Measurements from ENCODE around the gene MCEMP1. TPM values are rescaled to one million over a fixed set of nuclear protein-coding genes. Genes with fewer than 3 reads are reported as not detected.

The MCEMP1 gene
- total RNA-seq, 1 experiment from 2014 or later: not detected

GRCh38 chr19:7720351-7720750, 43.5 kb downstream of the MCEMP1 start:
- no peak for DNase-seq (ENCODE audit: low read depth)

GRCh38 chr19:7722231-7722651, 45.4 kb downstream of the MCEMP1 start:
- no peak for DNase-seq (ENCODE audit: low read depth)

- no peak for DNase-seq (ENCODE audit: low read depth)
Observed at GRCh38 chr19:7725791-7726190, 48.9 kb downstream of the MCEMP1 start.

DNA sequence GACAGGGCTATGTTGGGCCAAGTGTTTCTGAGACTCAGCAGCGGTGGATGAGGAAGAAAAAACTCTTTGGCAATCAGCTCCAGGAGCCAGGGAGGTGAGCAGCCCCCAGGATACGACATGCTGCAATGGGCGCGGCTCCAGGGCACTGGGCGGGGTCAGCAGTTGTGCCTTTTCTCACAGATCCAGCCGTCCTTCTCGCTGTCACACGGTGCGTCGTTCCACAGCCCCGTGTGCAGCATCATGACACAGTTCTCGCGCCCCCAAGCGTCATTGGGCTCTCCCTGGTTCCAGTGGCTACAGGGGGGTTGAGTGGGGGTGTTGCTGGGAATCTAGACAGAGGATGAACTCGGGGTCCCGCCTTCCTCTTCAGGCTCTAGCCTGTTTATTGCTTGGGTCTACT, 52.3 kb downstream of the MCEMP1 start:
- DNase-seq (ENCODE audit: low read depth): no peak

Other genes starting within 250 kb of the MCEMP1 start
- not detected in 2 replicates for gene PEX11G, start 188.1 kb upstream of the MCEMP1 start, total RNA-seq (2014; rRNA removed; shearing (Covaris generic))
- 25.2 and 29.8 TPM in 2 replicates for gene ZNF358, start 161.0 kb upstream of the MCEMP1 start, total RNA-seq (2014; rRNA removed; shearing (Covaris generic))
- gene MCOLN1, start 154.5 kb upstream of the MCEMP1 start, total RNA-seq (2014; rRNA removed; shearing (Covaris generic)): 5.1 and 5.2 TPM in 2 replicates
- gene PNPLA6, start 141.4 kb upstream of the MCEMP1 start, total RNA-seq (2014; rRNA removed; shearing (Covaris generic)): 51.1 and 55.4 TPM in 2 replicates
- gene CAMSAP3, start 81.2 kb upstream of the MCEMP1 start, total RNA-seq (2014; rRNA removed; shearing (Covaris generic)): not detected in 2 replicates
- gene XAB2, start 47.5 kb upstream of the MCEMP1 start, total RNA-seq (2014; rRNA removed; shearing (Covaris generic)): 58.0 and 68.8 TPM in 2 replicates
- gene PET100, start 47.3 kb upstream of the MCEMP1 start, total RNA-seq (2014; rRNA removed; shearing (Covaris generic)): 18.5 and 52.8 TPM in 2 replicates
- gene PCP2, start 43.4 kb upstream of the MCEMP1 start, total RNA-seq (2014; rRNA removed; shearing (Covaris generic)): not detected in 2 replicates
- 1.1 TPM in 1 of 2 replicates, not detected in the other for gene STXBP2, start 40.0 kb upstream of the MCEMP1 start, total RNA-seq (2014; rRNA removed; shearing (Covaris generic))
- not detected in 2 replicates for gene RETN, start 8.0 kb upstream of the MCEMP1 start, total RNA-seq (2014; rRNA removed; shearing (Covaris generic))
- 62.3 and 98.6 TPM in 2 replicates for gene TRAPPC5, start 3.7 kb downstream of the MCEMP1 start, total RNA-seq (2014; rRNA removed; shearing (Covaris generic))
- gene FCER2, start 25.0 kb downstream of the MCEMP1 start, total RNA-seq (2014; rRNA removed; shearing (Covaris generic)): not detected in 2 replicates
- not detected in 2 replicates for gene CLEC4G, start 55.0 kb downstream of the MCEMP1 start, total RNA-seq (2014; rRNA removed; shearing (Covaris generic))
- not detected in 2 replicates for gene CD209, start 70.4 kb downstream of the MCEMP1 start, total RNA-seq (2014; rRNA removed; shearing (Covaris generic))
- not detected in 2 replicates for gene CLEC4M, start 86.2 kb downstream of the MCEMP1 start, total RNA-seq (2014; rRNA removed; shearing (Covaris generic))
- 1.3 and 3.2 TPM in 2 replicates for gene EVI5L, start 153.1 kb downstream of the MCEMP1 start, total RNA-seq (2014; rRNA removed; shearing (Covaris generic))
- gene PRR36, start 197.3 kb downstream of the MCEMP1 start, total RNA-seq (2014; rRNA removed; shearing (Covaris generic)): 0.02 TPM in 1 of 2 replicates, not detected in the other
- gene LRRC8E, start 211.4 kb downstream of the MCEMP1 start, total RNA-seq (2014; rRNA removed; shearing (Covaris generic)): 11.7 and 14.2 TPM in 2 replicates
- gene MAP2K7, start 226.8 kb downstream of the MCEMP1 start, total RNA-seq (2014; rRNA removed; shearing (Covaris generic)): 16.9 and 22.0 TPM in 2 replicates
- gene TGFBR3L, start 237.7 kb downstream of the MCEMP1 start, total RNA-seq (2014; rRNA removed; shearing (Covaris generic)): 0.70 and 2.2 TPM in 2 replicates
- gene SNAPC2, start 243.2 kb downstream of the MCEMP1 start, total RNA-seq (2014; rRNA removed; shearing (Covaris generic)): 33.3 and 42.4 TPM in 2 replicates
- 3.1 and 7.0 TPM in 2 replicates for gene CTXN1, start 249.0 kb downstream of the MCEMP1 start, total RNA-seq (2014; rRNA removed; shearing (Covaris generic))